Upper lobe of left lung (tissue), 4 donors: ENCODE results near the gene CDHR1.

Source experiments
- EP300 ChIP-seq, 4 donors: sonication (generic); formaldehyde crosslinking; IDR thresholded peaks; one replicate each; pipeline ENCODE4 v1.5.1; 2017; ENCODE audit warnings: antibody characterized with exemption in 4 of 4, control low read depth in 2 of 4
- POLR2A ChIP-seq, 4 donors: fragments of 450-650 bp; IDR thresholded peaks; one replicate each; pipeline ENCODE4 v1.5.1; 2016 to 2017; ENCODE audit warnings: antibody characterized with exemption in 4 of 4, mild to moderate bottlenecking in 2 of 4
- TF ChIP-seq, protein P1 (sequence below), 6 experiments: fragments of 450-650 bp in 4 of 6; fragments of 200-600 bp in 2 of 6; sonication (generic) in 2 of 6; IDR thresholded peaks; one replicate each; pipeline ENCODE4 v1.5.1; 2016 to 2019; ENCODE audit warnings: antibody characterized with exemption in 6 of 6

DNA sequence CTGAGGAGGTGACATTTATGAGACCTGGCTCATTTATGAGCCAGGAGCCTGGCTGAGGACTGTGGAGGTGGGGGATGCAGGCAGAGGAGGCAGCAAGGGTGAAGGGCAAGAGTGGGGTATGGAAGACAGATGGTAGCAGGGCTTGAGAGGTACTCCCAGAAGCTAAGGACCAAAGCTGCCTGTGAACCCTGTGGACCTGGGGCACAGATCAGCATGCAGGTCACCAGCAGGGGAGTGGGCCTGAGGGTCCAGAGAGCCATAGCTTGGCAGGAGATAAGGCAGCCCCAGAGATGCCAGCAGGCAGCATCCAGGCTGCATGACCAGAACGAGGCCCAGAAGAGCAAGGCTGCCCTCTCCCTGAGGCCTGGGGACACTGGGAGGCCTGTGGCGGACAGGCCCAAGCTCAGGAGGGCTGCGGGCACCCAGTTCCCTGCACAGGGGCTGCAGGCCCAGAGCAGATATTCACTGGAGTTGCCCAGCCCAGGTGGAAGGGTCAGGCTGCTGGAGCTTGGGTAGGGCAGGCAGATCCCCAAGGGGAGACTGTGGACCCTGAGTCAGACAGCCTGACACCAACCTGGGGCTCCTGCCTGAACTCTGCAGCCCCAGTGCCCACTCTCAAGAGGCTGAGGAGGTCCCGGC lies 17.4 kb upstream of the CDHR1 start:
- TF ChIP-seq, protein P1, sequence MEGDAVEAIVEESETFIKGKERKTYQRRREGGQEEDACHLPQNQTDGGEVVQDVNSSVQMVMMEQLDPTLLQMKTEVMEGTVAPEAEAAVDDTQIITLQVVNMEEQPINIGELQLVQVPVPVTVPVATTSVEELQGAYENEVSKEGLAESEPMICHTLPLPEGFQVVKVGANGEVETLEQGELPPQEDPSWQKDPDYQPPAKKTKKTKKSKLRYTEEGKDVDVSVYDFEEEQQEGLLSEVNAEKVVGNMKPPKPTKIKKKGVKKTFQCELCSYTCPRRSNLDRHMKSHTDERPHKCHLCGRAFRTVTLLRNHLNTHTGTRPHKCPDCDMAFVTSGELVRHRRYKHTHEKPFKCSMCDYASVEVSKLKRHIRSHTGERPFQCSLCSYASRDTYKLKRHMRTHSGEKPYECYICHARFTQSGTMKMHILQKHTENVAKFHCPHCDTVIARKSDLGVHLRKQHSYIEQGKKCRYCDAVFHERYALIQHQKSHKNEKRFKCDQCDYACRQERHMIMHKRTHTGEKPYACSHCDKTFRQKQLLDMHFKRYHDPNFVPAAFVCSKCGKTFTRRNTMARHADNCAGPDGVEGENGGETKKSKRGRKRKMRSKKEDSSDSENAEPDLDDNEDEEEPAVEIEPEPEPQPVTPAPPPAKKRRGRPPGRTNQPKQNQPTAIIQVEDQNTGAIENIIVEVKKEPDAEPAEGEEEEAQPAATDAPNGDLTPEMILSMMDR (IDR thresholded peaks at IDR 0.05) = no peak
- TF ChIP-seq POLR2A (IDR thresholded peaks at IDR 0.05) = no peak
- TF ChIP-seq EP300 (IDR thresholded peaks at IDR 0.05) = no peak
